ENCODE measurements around the gene TBC1D2B. TPM values are rescaled to one million over a fixed set of nuclear protein-coding genes. Genes with fewer than 3 reads are reported as not detected.

TBC1D2B gene
- total RNA-seq, 1 donor from 2014 or later: 50.7 TPM

GRCh38 chr15:78093242-78094020, 15.9 kb upstream of the TBC1D2B start:
- DNase-seq: peak; percentile 91

- no peak for DNase-seq
These were observed 14.9 kb upstream of the TBC1D2B start, which contains the start of gene SH2D7 for GRCh38 chr15:78092261-78093041. Gene SH2D7, plus strand, starts transcription at chr15:78092561. Its CDS starts 24 bp downstream, at chr15:78092585.

GRCh38 chr15:78090422-78091063, 13.0 kb upstream of the TBC1D2B start:
- no peak for DNase-seq

- DNase-seq: no peak
These were observed 11.2 kb upstream of the TBC1D2B start for GRCh38 chr15:78088773-78089080.

- DNase-seq: no peak
These were observed 10.7 kb upstream of the TBC1D2B start for GRCh38 chr15:78087951-78088772.

GRCh38 chr15:78085928-78086327, 8.4 kb upstream of the TBC1D2B start:
- peak; percentile 66 for DNase-seq

GRCh38 chr15:78084449-78084750, 6.9 kb upstream of the TBC1D2B start:
- DNase-seq: no peak

GRCh38 chr15:78083687-78084448, 6.4 kb upstream of the TBC1D2B start:
- DNase-seq: no peak

GRCh38 chr15:78083186-78083585, 5.7 kb upstream of the TBC1D2B start:
- DNase-seq: no peak

GRCh38 chr15:78082743-78083110, 5.2 kb upstream of the TBC1D2B start:
- no peak for DNase-seq

- DNase-seq: no peak
These were observed 4.7 kb upstream of the TBC1D2B start for GRCh38 chr15:78082106-78082742.

GRCh38 chr15:78080088-78080460, 2.6 kb upstream of the TBC1D2B start:
- DNase-seq: no peak

- DNase-seq: no peak
These were observed 2.0 kb upstream of the TBC1D2B start for GRCh38 chr15:78079298-78080087.

- no peak for DNase-seq
These were observed 330 bp upstream of the TBC1D2B start for GRCh38 chr15:78077871-78078210.

GRCh38 chr15:78076231-78077052, 1.1 kb downstream of the TBC1D2B start:
- DNase-seq: no peak

GRCh38 chr15:78075490-78076230, 1.9 kb downstream of the TBC1D2B start:
- DNase-seq: peak; percentile 86

GRCh38 chr15:78073046-78073787, 4.3 kb downstream of the TBC1D2B start:
- DNase-seq: peak; percentile 35
